ENCODE results near the gene FAM151B. TPM values are rescaled to one million over a fixed set of nuclear protein-coding genes. Genes with fewer than 3 reads are reported as not detected.

Gene FAM151B
- total RNA-seq = 0.06 and 0.51 TPM in 2 replicates

- peak within 1 kb of the TSS; percentile 69 for H3K4me3 ChIP-seq (ENCODE audit: low read depth, low read length)
- peak; percentile 66 for DNase-seq (ENCODE audit: low read depth)
- TF ChIP-seq CTCF (conservative IDR thresholded peaks at IDR 0.05; ENCODE audit: low read depth, low read length) = peak; percentile 15
These were observed at the start of gene FAM151B for GRCh38 chr5:80487829-80488721. FAM151B (plus strand) TSS chr5:80488100; CDS start chr5:80488124, 24 bp downstream.

GRCh38 chr5:80438739-80439138, 49.2 kb upstream of the FAM151B start:
- DNase-seq (ENCODE audit: low read depth) = no peak
- no peak for TF ChIP-seq CTCF (conservative IDR thresholded peaks at IDR 0.05; ENCODE audit: low read depth, low read length)
- no peak overlapping the region for H3K4me3 ChIP-seq (ENCODE audit: low read depth, low read length)

GRCh38 chr5:80439213-80439612, 48.7 kb upstream of the FAM151B start:
- no peak overlapping the region for H3K4me3 ChIP-seq (ENCODE audit: low read depth, low read length)
- no peak for DNase-seq (ENCODE audit: low read depth)
- no peak for TF ChIP-seq CTCF (conservative IDR thresholded peaks at IDR 0.05; ENCODE audit: low read depth, low read length)

- no peak for DNase-seq (ENCODE audit: low read depth)
- no peak for TF ChIP-seq CTCF (conservative IDR thresholded peaks at IDR 0.05; ENCODE audit: low read depth, low read length)
- no peak overlapping the region for H3K4me3 ChIP-seq (ENCODE audit: low read depth, low read length)
These were observed 45.2 kb upstream of the FAM151B start for GRCh38 chr5:80442742-80443141.

- DNase-seq (ENCODE audit: low read depth) = no peak
- H3K4me3 ChIP-seq (ENCODE audit: low read depth, low read length) = no peak overlapping the region
- no peak for TF ChIP-seq CTCF (conservative IDR thresholded peaks at IDR 0.05; ENCODE audit: low read depth, low read length)
These were observed 34.5 kb upstream of the FAM151B start for GRCh38 chr5:80453366-80453765.

GRCh38 chr5:80463269-80463668, 24.6 kb upstream of the FAM151B start:
- H3K4me3 ChIP-seq (ENCODE audit: low read depth, low read length) = no peak overlapping the region
- DNase-seq (ENCODE audit: low read depth) = no peak
- TF ChIP-seq CTCF (conservative IDR thresholded peaks at IDR 0.05; ENCODE audit: low read depth, low read length) = no peak
